Spleen (tissue), 11 donors: ENCODE measurements around the gene PDE8A. TPM values are rescaled to one million over a fixed set of nuclear protein-coding genes. Genes with fewer than 3 reads are reported as not detected.

Experiments used
- DNase-seq: peaks from one replicate; pipeline ENCODE4 v3.0.0-alpha.2; 2020
- H3K27ac ChIP-seq, 8 donors: fragments of 200-600 bp; sonication (generic) in 7 of 8; 1 replicate in 4 of 8; 2 replicates in 4 of 8; pipeline versions ENCODE4 v1.5.0 to v1.8.0; 2016 to 2021; ENCODE audit warnings: inconsistent platforms in 4 of 8, mild to moderate bottlenecking in 4 of 8, moderate library complexity in 1 of 8
- H3K27me3 ChIP-seq, 7 donors: fragments of 200-600 bp; sonication (generic) in 6 of 7; replicated peaks in 1 of 7; 1 replicate in 4 of 7; 2 replicates in 3 of 7; pipeline versions ENCODE4 v1.5.0 to v1.8.0; 2016 to 2021; ENCODE audit warnings: inconsistent platforms in 3 of 7, mild to moderate bottlenecking in 1 of 7
- H3K36me3 ChIP-seq, 6 donors: fragments of 200-600 bp; sonication (generic) in 5 of 6; 1 replicate in 4 of 6; 2 replicates in 2 of 6; pipeline versions ENCODE4 v1.5.0 to v1.8.0; 2016 to 2021; ENCODE audit warnings: inconsistent platforms in 2 of 6
- H3K4me1 ChIP-seq, 6 donors: fragments of 200-600 bp; sonication (generic) in 5 of 6; 1 replicate in 3 of 6; 2 replicates in 3 of 6; pipeline versions ENCODE4 v1.5.0 to v1.8.0; 2016 to 2021; ENCODE audit warnings: inconsistent platforms in 3 of 6
- H3K4me3 ChIP-seq, 8 donors: fragments of 200-600 bp; sonication (generic) in 7 of 8; 1 replicate in 4 of 8; 2 replicates in 4 of 8; pipeline versions ENCODE4 v1.5.0 to v1.8.0; 2016 to 2021; ENCODE audit warnings: inconsistent platforms in 4 of 8, mild to moderate bottlenecking in 4 of 8, moderate library complexity in 2 of 8
- H3K9me3 ChIP-seq, 8 donors: fragments of 200-600 bp; sonication (generic) in 7 of 8; 1 replicate in 4 of 8; 2 replicates in 4 of 8; pipeline versions ENCODE4 v1.5.0 to v1.8.0; 2016 to 2021; ENCODE audit warnings: inconsistent platforms in 4 of 8
- POLR2A ChIP-seq, 3 donors: fragments of 450-650 bp; IDR thresholded peaks; one replicate each; pipeline ENCODE4 v1.5.1; 2017; ENCODE audit warnings: antibody characterized with exemption in 3 of 3, mild to moderate bottlenecking in 1 of 3
- POLR2AphosphoS5 ChIP-seq, 3 donors: sonication (generic); formaldehyde crosslinking; IDR thresholded peaks; one replicate each; pipeline ENCODE4 v1.5.1; 2017; ENCODE audit warnings: antibody characterized with exemption in 3 of 3
- WGBS, 5 donors: extraction: QIAGEN DNeasy Blood & Tissue Kit in 3 of 5; methylation state at CpG; one replicate each; pipeline versions ENCODE4 v1.1.5 to v1.1.7; 2013 to 2018; 5-methylcytosine and 5-hydroxymethylcytosine counted together
- intact Hi-C: fragments of 100-400 bp; cut with DNase I; formaldehyde crosslinking; loops from one replicate; pipeline ENCODE4 v1.15.0; 2023; ENCODE audit warnings: low total_unique reads
- polyA plus RNA-seq, 3 donors: library from polyadenylated mRNA; stranded (reverse); fragments of 200-250 nt; gene quantifications; one replicate each; pipeline ENCODE4 v1.2.1, GENCODE V29; 2013
- total RNA-seq, 7 donors: library from RNA; depleted of rRNA in 3 of 7; stranded (reverse); fragments of >200 nt in 3 of 7; fragmentation: NEBNext Ultra II Directional in 4 of 7; extraction: Animal tissue kit (Norgen Biotek cat#: 25700) in 4 of 7; gene quantifications; one replicate each; pipeline versions ENCODE4 v1.1.0 to v1.2.1, GENCODE V29; 2016 to 2021
- TF ChIP-seq, protein P1 (sequence below), 11 experiments: fragments of 200-600 bp in 7 of 11; fragments of 450-650 bp in 4 of 11; sonication (generic) in 4 of 11; IDR thresholded peaks in 8 of 11; conservative IDR thresholded peaks in 3 of 11; 1 replicate in 7 of 11; 2 replicates in 4 of 11; pipeline versions ENCODE4 v1.4.0 to v1.8.0; 2016 to 2021; ENCODE audit warnings: antibody characterized with exemption in 11 of 11, inconsistent platforms in 4 of 11, mild to moderate bottlenecking in 1 of 11
- donor health status: healthy with polysubstance abuse.
- donor health status: DM: no; HTN: no; CAD: no; lungs with moderate emphysema.
- donor health status: DM: no; HTN: no; CAD: no.
- donor health status: Bipolar disorder and iron deficiency.
- donor health status: healthy.
- donor health status: DM: no; HTN: no; CAD: no.
- donor health status: DM: yes; HTN: yes; CAD: no.

Gene PDE8A
- total and polyA plus RNA-seq, 10 donors: 13.2 to 52.2 (median 30.6) TPM

DNA sequence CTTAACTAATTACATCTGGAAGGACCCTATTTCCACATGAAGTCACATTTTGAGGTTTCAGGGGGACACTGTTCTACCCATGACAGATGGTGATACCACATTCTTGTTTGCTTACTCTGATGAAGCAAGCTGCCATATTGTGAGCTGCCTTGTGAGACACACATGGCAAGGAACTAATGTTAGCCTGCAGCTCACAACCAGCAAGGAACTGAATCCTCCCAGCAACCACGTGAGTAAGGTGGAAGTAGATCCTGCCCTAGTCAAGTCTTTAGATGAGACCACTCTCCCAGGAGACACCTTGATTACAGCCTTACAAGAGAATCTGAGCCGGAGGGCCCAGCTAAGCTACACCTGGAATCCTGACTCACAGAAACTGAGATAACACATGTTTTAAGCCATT, 160.1 kb downstream of the PDE8A start:
- Histone ChIP-seq H3K36me3 (peaks cover 0 to 33% (median 29%) of the 10 kb centered on the region in 6 donors), H3K9me3 (no peaks in the 10 kb centered on the region), H3K4me1 (no peaks in the 10 kb centered on the region), H3K4me3 (no peak overlapping the region), H3K27me3 (no peaks in the 10 kb centered on the region), H3K27ac (no peak overlapping the region)
- intact Hi-C loops: no loop called here
- no peak for DNase-seq
- 72 to 86% (median 85%) methylated on average over 2 of the region's 2 CpGs for WGBS, 5 donors
- TF ChIP-seq, protein P1, sequence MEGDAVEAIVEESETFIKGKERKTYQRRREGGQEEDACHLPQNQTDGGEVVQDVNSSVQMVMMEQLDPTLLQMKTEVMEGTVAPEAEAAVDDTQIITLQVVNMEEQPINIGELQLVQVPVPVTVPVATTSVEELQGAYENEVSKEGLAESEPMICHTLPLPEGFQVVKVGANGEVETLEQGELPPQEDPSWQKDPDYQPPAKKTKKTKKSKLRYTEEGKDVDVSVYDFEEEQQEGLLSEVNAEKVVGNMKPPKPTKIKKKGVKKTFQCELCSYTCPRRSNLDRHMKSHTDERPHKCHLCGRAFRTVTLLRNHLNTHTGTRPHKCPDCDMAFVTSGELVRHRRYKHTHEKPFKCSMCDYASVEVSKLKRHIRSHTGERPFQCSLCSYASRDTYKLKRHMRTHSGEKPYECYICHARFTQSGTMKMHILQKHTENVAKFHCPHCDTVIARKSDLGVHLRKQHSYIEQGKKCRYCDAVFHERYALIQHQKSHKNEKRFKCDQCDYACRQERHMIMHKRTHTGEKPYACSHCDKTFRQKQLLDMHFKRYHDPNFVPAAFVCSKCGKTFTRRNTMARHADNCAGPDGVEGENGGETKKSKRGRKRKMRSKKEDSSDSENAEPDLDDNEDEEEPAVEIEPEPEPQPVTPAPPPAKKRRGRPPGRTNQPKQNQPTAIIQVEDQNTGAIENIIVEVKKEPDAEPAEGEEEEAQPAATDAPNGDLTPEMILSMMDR (IDR thresholded peaks at IDR 0.05 in 8 of 11, conservative IDR thresholded peaks at IDR 0.05 in 3 of 11): no peak
- TF ChIP-seq POLR2A (IDR thresholded peaks at IDR 0.05) (no peak), POLR2AphosphoS5 (IDR thresholded peaks at IDR 0.05) (no peak)

DNA sequence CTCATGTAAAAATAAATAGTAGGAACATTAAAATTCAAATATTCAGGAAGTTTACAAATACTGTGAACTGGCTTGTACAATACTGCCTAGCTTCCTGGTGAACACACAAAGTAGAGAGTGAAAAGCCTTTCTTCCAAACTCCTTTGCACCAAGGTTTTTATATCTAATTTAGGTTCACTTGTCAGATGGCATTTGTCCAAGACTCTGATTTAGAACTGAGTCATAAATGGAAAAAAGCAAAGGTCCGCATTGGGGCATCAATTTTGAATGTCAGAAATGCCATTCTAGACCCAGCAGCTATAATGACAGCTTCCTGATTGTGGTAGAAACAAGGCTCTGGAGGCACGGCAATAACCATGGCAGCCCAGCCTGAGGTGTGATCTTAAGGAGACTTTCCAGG, 160.7 kb downstream of the PDE8A start:
- 42 to 55% (median 54%) methylated on average over 2 of the region's 2 CpGs for WGBS, 5 donors
- no peaks in the 10 kb centered on the region for H3K4me1 ChIP-seq
- TF ChIP-seq POLR2AphosphoS5 (IDR thresholded peaks at IDR 0.05): no peak
- TF ChIP-seq, protein P1 (IDR thresholded peaks at IDR 0.05 in 8 of 11, conservative IDR thresholded peaks at IDR 0.05 in 3 of 11): no peak
- TF ChIP-seq POLR2A (IDR thresholded peaks at IDR 0.05): no peak
- H3K27ac ChIP-seq: no peak overlapping the region
- H3K4me3 ChIP-seq: no peak overlapping the region
- DNase-seq: no peak
- H3K9me3 ChIP-seq: no peaks in the 10 kb centered on the region
- intact Hi-C loops: no loop called here
- H3K36me3 ChIP-seq: peaks cover 0 to 27% (median 23%) of the 10 kb centered on the region in 6 donors
- no peaks in the 10 kb centered on the region for H3K27me3 ChIP-seq

DNA sequence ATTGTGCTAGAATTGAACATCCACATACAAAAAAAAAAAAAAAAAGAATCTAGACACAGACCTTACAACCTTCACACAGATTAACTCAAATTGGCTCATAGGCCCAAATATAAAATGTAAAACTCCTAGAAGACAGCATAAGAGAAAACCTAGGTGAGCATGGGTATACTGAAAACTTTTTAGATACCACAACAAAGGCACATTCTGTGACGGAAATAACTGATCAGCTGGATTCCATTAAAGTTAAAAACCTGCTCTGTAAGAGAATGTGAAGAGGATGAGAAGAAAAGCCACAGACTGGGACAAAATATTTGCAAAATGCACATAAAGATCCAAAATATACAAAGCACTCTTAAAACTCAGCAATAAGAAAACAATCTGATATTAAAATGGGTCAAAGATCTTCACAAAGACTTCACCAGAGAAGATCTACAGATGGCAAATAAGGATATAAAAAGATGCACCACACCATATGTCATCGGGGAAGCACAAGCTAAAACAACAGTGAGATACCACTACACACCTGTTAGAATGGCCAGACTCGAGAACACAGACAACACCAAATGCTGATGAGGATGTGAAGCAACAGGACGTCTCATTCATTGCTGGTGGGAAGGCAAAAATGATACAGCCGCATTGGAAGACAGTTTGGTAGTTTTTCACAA, 167.9 kb downstream of the PDE8A start:
- H3K9me3 ChIP-seq: peaks cover 0 to 5% (median 0%) of the 10 kb centered on the region in 8 donors
- TF ChIP-seq, protein P1 (IDR thresholded peaks at IDR 0.05 in 8 of 11, conservative IDR thresholded peaks at IDR 0.05 in 3 of 11): no peak
- TF ChIP-seq POLR2A (IDR thresholded peaks at IDR 0.05) (no peak), POLR2AphosphoS5 (IDR thresholded peaks at IDR 0.05) (no peak)
- H3K4me3 ChIP-seq: no peak overlapping the region
- H3K36me3 ChIP-seq: no peaks in the 10 kb centered on the region
- H3K27ac ChIP-seq: no peak overlapping the region
- no peak for DNase-seq
- WGBS, 5 donors: 71 to 84% (median 81%) methylated on average over 5 of the region's 5 CpGs
- intact Hi-C loops: no loop called here
- no peaks in the 10 kb centered on the region for H3K4me1 ChIP-seq
- H3K27me3 ChIP-seq: no peaks in the 10 kb centered on the region

DNA sequence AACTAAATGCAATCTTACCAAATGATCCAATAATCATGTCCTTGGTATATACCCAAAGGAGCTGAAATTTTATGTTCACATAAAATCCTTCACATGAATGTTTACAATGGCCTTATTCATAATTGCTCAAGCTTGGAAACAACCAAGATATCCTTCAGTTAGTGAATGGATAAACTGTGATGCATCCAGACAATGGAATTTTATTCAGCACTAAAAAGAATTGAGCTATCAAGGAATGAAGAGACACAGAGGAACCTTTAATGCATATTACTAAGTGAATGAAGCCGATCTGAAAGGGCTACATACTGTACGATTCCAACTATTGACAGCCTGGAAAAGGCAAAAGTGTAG, 168.4 kb downstream of the PDE8A start:
- Histone ChIP-seq H3K4me1 (no peaks in the 10 kb centered on the region), H3K36me3 (no peaks in the 10 kb centered on the region), H3K27ac (no peak overlapping the region), H3K27me3 (no peaks in the 10 kb centered on the region), H3K4me3 (no peak overlapping the region), H3K9me3 (peaks cover 0 to 5% (median 0%) of the 10 kb centered on the region in 8 donors)
- intact Hi-C loops: no loop called here
- 88 to 99% (median 92%) methylated on average over 2 of the region's 2 CpGs for WGBS, 5 donors
- TF ChIP-seq, protein P1 (IDR thresholded peaks at IDR 0.05 in 8 of 11, conservative IDR thresholded peaks at IDR 0.05 in 3 of 11): no peak
- TF ChIP-seq POLR2AphosphoS5 (IDR thresholded peaks at IDR 0.05) (no peak), POLR2A (IDR thresholded peaks at IDR 0.05) (no peak)
- no peak for DNase-seq
